Neuronal stem cell (in vitro differentiated cells): Measurements from ENCODE around the gene DCT.

Experiments used
- DNase-seq: peaks from one replicate; pipeline ENCODE4 v3.0.0-alpha.2; 2013; ENCODE audit warnings: low spot score
- H2AFZ ChIP-seq: one replicate; pipeline ENCODE4 v1.6.1; 2013; ENCODE audit warnings: mild to moderate bottlenecking, low read length, inconsistent platforms
- H2AK5ac ChIP-seq: 2 replicates; pipeline ENCODE4 v1.6.1; 2013; ENCODE audit warnings: low read depth, mild to moderate bottlenecking, inconsistent platforms, low read length, moderate library complexity, mixed read lengths
- H2BK120ac ChIP-seq: 2 replicates; pipeline ENCODE4 v1.6.1; 2013; ENCODE audit warnings: low read depth, mild to moderate bottlenecking, inconsistent platforms, low read length, moderate library complexity, mixed read lengths
- H2BK12ac ChIP-seq: one replicate; pipeline ENCODE4 v1.6.1; 2013; ENCODE audit warnings: low read length, inconsistent platforms
- H2BK15ac ChIP-seq: 2 replicates; pipeline ENCODE4 v1.6.1; 2013; ENCODE audit warnings: mild to moderate bottlenecking, low read length, inconsistent platforms, mixed read lengths
- H2BK5ac ChIP-seq: one replicate; pipeline ENCODE4 v1.6.1; 2013; ENCODE audit warnings: inconsistent platforms, mild to moderate bottlenecking, low read length, moderate library complexity
- H3K14ac ChIP-seq: one replicate; pipeline ENCODE4 v1.6.1; 2013; ENCODE audit warnings: low read length, inconsistent platforms
- H3K18ac ChIP-seq: 2 replicates; pipeline ENCODE4 v1.6.1; 2013; ENCODE audit warnings: low read length, inconsistent platforms
- H3K23ac ChIP-seq: 2 replicates; pipeline ENCODE4 v1.6.1; 2013; ENCODE audit warnings: low read depth, mild to moderate bottlenecking, mixed read lengths, low read length, inconsistent platforms; ENCODE audit not compliant: poor library complexity
- H3K27ac ChIP-seq: replicated peaks from 3 replicates; pipeline ENCODE4 v1.5.1; 2013; ENCODE audit warnings: low read length, inconsistent platforms
- H3K27me3 ChIP-seq, 3 experiments: 2 replicates each; pipeline ENCODE4 v1.6.1; 2013; ENCODE audit warnings: low read length in 3 of 3, mild to moderate bottlenecking in 2 of 3, inconsistent platforms in 1 of 3, low read depth in 1 of 3, mixed read lengths in 1 of 3, moderate library complexity in 1 of 3; ENCODE audit not compliant: control insufficient read depth in 3 of 3, insufficient read depth in 3 of 3
- H3K36me3 ChIP-seq, 2 donors: replicated peaks in 1 of 2; 2 replicates each; pipeline ENCODE4 v1.6.1; 2013; ENCODE audit warnings: low read length in 2 of 2; ENCODE audit not compliant: control insufficient read depth in 2 of 2, insufficient read depth in 2 of 2
- H3K4ac ChIP-seq: 2 replicates; pipeline ENCODE4 v1.6.1; 2013; ENCODE audit warnings: inconsistent platforms, mild to moderate bottlenecking, low read length, moderate library complexity
- H3K4me1 ChIP-seq, 2 donors: 1 replicate in 1 of 2; 2 replicates in 1 of 2; pipeline ENCODE4 v1.6.1; 2013; ENCODE audit warnings: low read length in 2 of 2, low read depth in 1 of 2; ENCODE audit not compliant: control insufficient read depth in 2 of 2, insufficient read depth in 1 of 2
- H3K4me2 ChIP-seq: one replicate; pipeline ENCODE4 v1.6.1; 2013; ENCODE audit warnings: mild to moderate bottlenecking, low read length, inconsistent platforms; ENCODE audit not compliant: insufficient read depth, poor library complexity, severe bottlenecking
- H3K4me3 ChIP-seq, 2 donors: 2 replicates each; pipeline ENCODE4 v1.5.1; 2013; ENCODE audit warnings: low read length in 2 of 2, mild to moderate bottlenecking in 2 of 2, inconsistent platforms in 1 of 2, moderate library complexity in 1 of 2
- H3K79me1 ChIP-seq: one replicate; pipeline ENCODE4 v1.6.1; 2013; ENCODE audit warnings: low read depth, mild to moderate bottlenecking, inconsistent platforms, low read length, moderate library complexity
- H3K9ac ChIP-seq: one replicate; pipeline ENCODE4 v1.6.1; 2013; ENCODE audit warnings: mild to moderate bottlenecking, low read depth, low read length, inconsistent platforms; ENCODE audit not compliant: poor library complexity
- H3K9me3 ChIP-seq, 2 donors: replicated peaks in 1 of 2; 2 replicates each; pipeline versions ENCODE3 to v1.6.1; 2013; ENCODE audit warnings: low read length in 2 of 2, mild to moderate bottlenecking in 2 of 2, inconsistent platforms in 1 of 2, low read depth in 1 of 2, mixed read lengths in 1 of 2, moderate library complexity in 1 of 2; ENCODE audit not compliant: control insufficient read depth in 2 of 2, insufficient read depth in 1 of 2
- H4K8ac ChIP-seq: one replicate; pipeline ENCODE4 v1.6.1; 2013; ENCODE audit warnings: low read depth, mild to moderate bottlenecking, inconsistent platforms, low read length, moderate library complexity
- H4K91ac ChIP-seq: one replicate; pipeline ENCODE4 v1.6.1; 2013; ENCODE audit warnings: low read length, low read depth, mild to moderate bottlenecking, inconsistent platforms; ENCODE audit not compliant: poor library complexity
- WGBS, 2 donors: extraction: QIAGEN DNeasy Blood & Tissue Kit; methylation state at CpG; one replicate each; pipeline ENCODE4 v1.1.7; 2013; ENCODE audit warnings: missing lambda C conversion rate in 2 of 2, mixed read lengths in 1 of 2; ENCODE audit not compliant: insufficient read length in 2 of 2, insufficient replicate concordance in 1 of 2; ENCODE audit errors: extremely low coverage in 2 of 2; 5-methylcytosine and 5-hydroxymethylcytosine counted together

DCT gene

DNA sequence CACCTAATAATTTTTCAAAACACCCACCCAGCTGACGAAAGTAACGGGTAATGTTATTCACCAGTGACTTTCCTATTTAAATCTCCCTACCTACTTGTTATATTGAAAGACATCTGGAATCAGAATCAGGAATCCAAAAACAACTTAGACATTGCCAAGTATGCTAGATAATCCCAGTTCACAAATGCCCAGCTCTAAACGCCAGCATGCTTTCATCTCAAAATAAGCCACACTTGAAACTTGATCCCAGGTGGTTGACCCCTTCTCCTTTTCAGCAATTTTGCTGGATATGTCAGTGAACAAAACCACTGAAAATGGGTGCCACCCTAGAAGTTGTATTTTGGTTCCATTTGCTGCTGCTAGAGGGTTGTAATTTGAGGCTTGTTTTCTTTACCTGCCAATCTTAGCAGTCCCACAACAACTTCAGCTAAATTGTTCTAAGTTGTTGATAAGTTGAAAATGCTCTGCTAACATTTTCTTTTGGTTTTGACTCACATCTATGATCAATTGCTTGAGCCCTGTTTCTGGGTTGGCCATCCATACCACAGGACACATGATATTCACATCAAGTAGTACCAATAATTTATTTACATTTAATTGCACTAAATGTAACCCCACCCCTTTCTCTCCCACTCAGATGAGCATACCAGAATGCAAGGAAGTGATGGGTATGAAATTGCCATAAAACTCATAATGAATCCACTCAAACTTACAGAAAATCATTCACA lies 66.4 kb downstream of the DCT start:
- peaks cover 0 to 4% of the 10 kb centered on the region in 2 donors for H3K4me1 ChIP-seq
- H3K36me3 ChIP-seq, result no peaks in the 10 kb centered on the region
- H2BK15ac ChIP-seq, result no peak overlapping the region
- H3K14ac ChIP-seq, result no peak overlapping the region
- no peak overlapping the region for H2BK5ac ChIP-seq
- no peak overlapping the region for H3K18ac ChIP-seq
- no peaks in the 10 kb centered on the region for H3K27me3 ChIP-seq
- no peak overlapping the region for H3K27ac ChIP-seq
- H3K4ac ChIP-seq, result no peak overlapping the region
- no peaks in the 10 kb centered on the region for H3K9me3 ChIP-seq
- no peak overlapping the region for H2AK5ac ChIP-seq
- no peak for DNase-seq
- no peak overlapping the region for H2BK12ac ChIP-seq
- H2BK120ac ChIP-seq, result no peak overlapping the region
- H3K4me2 ChIP-seq, result no peak overlapping the region
- H2AFZ ChIP-seq, result no peak overlapping the region
- no peak overlapping the region for H4K8ac ChIP-seq
- H3K23ac ChIP-seq, result no peak overlapping the region
- H4K91ac ChIP-seq, result no peak overlapping the region
- no peaks in the 10 kb centered on the region for H3K79me1 ChIP-seq
- no CpG with 5 or more reads among the region's 3 CpGs for WGBS, 2 donors
- H3K4me3 ChIP-seq, result no peak overlapping the region
- H3K9ac ChIP-seq, result no peak overlapping the region

DNA sequence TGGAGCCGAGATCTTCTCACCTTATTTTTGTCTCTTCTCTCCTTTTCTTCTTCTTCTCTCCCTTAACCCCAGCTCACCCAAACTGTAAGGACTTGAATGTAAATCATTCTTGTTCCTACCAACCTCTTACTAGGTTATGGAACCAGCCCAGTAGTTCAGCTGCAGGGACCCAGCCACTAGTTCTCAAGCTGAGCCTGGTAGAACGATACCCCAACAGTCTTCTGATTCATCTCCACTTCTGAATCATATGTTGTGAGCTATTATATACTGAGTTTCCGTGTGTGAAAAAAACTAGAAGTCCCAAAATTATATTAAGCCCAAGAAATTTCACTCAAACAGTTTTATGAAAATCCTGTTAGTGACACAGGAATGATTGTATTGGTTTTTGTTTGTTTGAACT lies 67.7 kb downstream of the DCT start:
- Histone ChIP-seq H4K8ac (no peak overlapping the region), H2AFZ (no peak overlapping the region), H3K14ac (no peak overlapping the region), H2BK5ac (no peak overlapping the region), H3K23ac (no peak overlapping the region), H2BK12ac (no peak overlapping the region), H3K79me1 (no peaks in the 10 kb centered on the region), H2AK5ac (no peak overlapping the region), H3K27ac (no peak overlapping the region), H3K27me3 (no peaks in the 10 kb centered on the region), H2BK120ac (no peak overlapping the region), H3K9me3 (no peaks in the 10 kb centered on the region), H3K18ac (no peak overlapping the region), H3K4me3 (no peak overlapping the region), H3K4ac (no peak overlapping the region), H4K91ac (no peak overlapping the region), H3K4me1 (peaks cover 0 to 4% of the 10 kb centered on the region in 2 donors), H3K36me3 (no peaks in the 10 kb centered on the region), H2BK15ac (no peak overlapping the region), H3K4me2 (no peak overlapping the region), H3K9ac (no peak overlapping the region)
- DNase-seq, result no peak
- WGBS, 2 donors, result no CpG with 5 or more reads among the region's 3 CpGs

DNA sequence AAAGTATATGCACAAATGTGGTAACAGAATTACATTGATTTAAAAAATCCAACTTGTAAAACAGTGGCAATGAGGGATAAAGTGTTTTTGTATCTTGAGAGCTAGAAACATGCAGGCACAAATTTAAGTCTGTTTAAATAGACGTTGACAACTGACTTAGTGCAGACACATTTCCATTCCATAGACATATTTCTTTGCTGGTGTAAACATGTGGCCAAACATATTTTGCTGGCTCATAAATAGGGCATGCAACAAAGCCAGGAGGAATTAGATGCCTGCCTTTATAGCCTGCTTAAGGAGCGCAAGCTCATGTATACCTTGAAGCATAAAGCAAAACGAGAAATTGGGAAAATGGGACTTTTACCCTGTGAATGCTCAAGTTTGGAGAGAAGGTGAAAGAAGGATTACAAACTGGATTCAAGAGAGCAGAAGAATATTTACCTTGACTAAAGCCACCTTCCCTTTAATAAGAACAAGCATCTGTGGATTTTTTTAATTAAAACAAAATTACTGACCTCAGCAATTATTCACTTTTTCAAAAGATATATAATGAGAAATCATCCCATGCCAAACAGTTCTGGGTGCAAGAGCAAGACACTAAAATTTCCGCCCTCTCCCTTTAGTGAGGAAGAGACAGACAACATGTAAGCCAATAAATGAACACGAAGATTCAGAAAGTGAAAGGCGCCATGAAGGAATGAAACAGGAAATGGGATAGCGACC lies 71.0 kb downstream of the DCT start:
- Histone ChIP-seq H3K4me2 (no peak overlapping the region), H2BK15ac (no peak overlapping the region), H2BK5ac (no peak overlapping the region), H3K18ac (no peak overlapping the region), H4K91ac (no peak overlapping the region), H2AK5ac (no peak overlapping the region), H2AFZ (no peak overlapping the region), H3K9ac (no peak overlapping the region), H3K4me3 (no peak overlapping the region), H3K36me3 (no peaks in the 10 kb centered on the region), H3K27ac (no peak overlapping the region), H3K4me1 (no peaks in the 10 kb centered on the region), H2BK120ac (no peak overlapping the region), H3K4ac (no peak overlapping the region), H4K8ac (no peak overlapping the region), H3K79me1 (no peaks in the 10 kb centered on the region), H3K23ac (no peak overlapping the region), H2BK12ac (no peak overlapping the region), H3K27me3 (no peaks in the 10 kb centered on the region), H3K9me3 (no peaks in the 10 kb centered on the region), H3K14ac (no peak overlapping the region)
- no CpG with 5 or more reads among the region's 7 CpGs for WGBS, 2 donors
- DNase-seq, result no peak

DNA sequence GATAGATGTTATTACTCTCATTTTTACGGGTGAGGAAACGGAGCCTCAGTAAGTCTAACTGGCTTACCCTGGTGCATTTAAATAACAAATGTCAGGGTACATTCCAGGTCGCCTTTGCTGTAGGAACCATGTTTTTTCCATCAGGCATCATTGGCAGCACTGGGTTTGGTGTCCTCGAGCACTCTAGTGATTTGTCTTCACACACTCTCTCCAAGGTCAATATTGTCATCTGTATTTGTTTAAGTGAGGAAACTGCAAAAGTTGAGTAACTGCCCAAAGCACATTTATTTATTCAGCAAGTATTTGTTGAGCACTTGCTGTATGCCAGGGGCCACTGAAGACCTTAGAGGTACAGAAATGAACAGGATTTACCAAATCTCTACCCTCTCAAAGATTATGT lies 78.6 kb downstream of the DCT start:
- no peak overlapping the region for H2BK15ac ChIP-seq

More for the DNA sequence above, 78.6 kb downstream of the DCT start:
- DNase-seq, result no peak
- Histone ChIP-seq H3K14ac (no peak overlapping the region), H3K18ac (no peak overlapping the region), H3K4me3 (no peak overlapping the region), H2BK12ac (no peak overlapping the region), H3K36me3 (peaks cover 0 to 1% of the 10 kb centered on the region in 2 donors), H2AFZ (no peak overlapping the region), H3K4me1 (no peaks in the 10 kb centered on the region), H2BK5ac (no peak overlapping the region), H2BK120ac (no peak overlapping the region), H3K9ac (no peak overlapping the region), H4K91ac (no peak overlapping the region), H3K23ac (no peak overlapping the region), H3K79me1 (no peaks in the 10 kb centered on the region), H3K27me3 (no peaks in the 10 kb centered on the region), H3K9me3 (no peaks in the 10 kb centered on the region), H3K4ac (no peak overlapping the region), H3K27ac (no peak overlapping the region), H2AK5ac (no peak overlapping the region), H3K4me2 (no peak overlapping the region), H4K8ac (no peak overlapping the region)
- WGBS, 2 donors, result no CpG with 5 or more reads among the region's 4 CpGs
